ENCODE results near the gene BEGAIN.
A peak's percentile ranks its signal among the peaks of the same experiment; 100 is the strongest.

BEGAIN gene

GRCh38 chr14:100567009-100567876, 20.0 kb downstream of the BEGAIN start:
- DNase-seq: no peak

GRCh38 chr14:100566586-100566985, 20.6 kb downstream of the BEGAIN start:
- DNase-seq: no peak

- no peak for DNase-seq
Observed at GRCh38 chr14:100566119-100566518, 21.1 kb downstream of the BEGAIN start.

GRCh38 chr14:100565650-100566049, 21.6 kb downstream of the BEGAIN start:
- DNase-seq: no peak

- no peak for DNase-seq
Observed at GRCh38 chr14:100564512-100564911, 22.7 kb downstream of the BEGAIN start.

- no peak for DNase-seq
Observed at GRCh38 chr14:100562751-100563150, 24.5 kb downstream of the BEGAIN start.

GRCh38 chr14:100561005-100561404, 26.2 kb downstream of the BEGAIN start:
- DNase-seq: no peak

GRCh38 chr14:100560471-100560870, 26.7 kb downstream of the BEGAIN start:
- no peak for DNase-seq

- no peak for DNase-seq
Observed at GRCh38 chr14:100559455-100559854, 27.8 kb downstream of the BEGAIN start.

- no peak for DNase-seq
Observed at GRCh38 chr14:100558966-100559365, 28.3 kb downstream of the BEGAIN start.

GRCh38 chr14:100558226-100558625, 29.0 kb downstream of the BEGAIN start:
- DNase-seq: no peak

- no peak for DNase-seq
Observed at GRCh38 chr14:100557658-100558057, 29.6 kb downstream of the BEGAIN start.

- no peak for DNase-seq
Observed at GRCh38 chr14:100556936-100557505, 30.2 kb downstream of the BEGAIN start.

- DNase-seq: no peak
Observed at GRCh38 chr14:100556140-100556475, 31.1 kb downstream of the BEGAIN start.

- DNase-seq: no peak
Observed at GRCh38 chr14:100555436-100556139, 31.6 kb downstream of the BEGAIN start.

GRCh38 chr14:100554696-100555320, 32.4 kb downstream of the BEGAIN start:
- no peak for DNase-seq

- peak; percentile 10 for DNase-seq
Observed at GRCh38 chr14:100554082-100554677, 33.0 kb downstream of the BEGAIN start.

- no peak for DNase-seq
Observed at GRCh38 chr14:100553471-100553870, 33.7 kb downstream of the BEGAIN start.

- DNase-seq: no peak
Observed at GRCh38 chr14:100552524-100553125, 34.6 kb downstream of the BEGAIN start.

GRCh38 chr14:100551056-100551455, 36.2 kb downstream of the BEGAIN start:
- no peak for DNase-seq

- DNase-seq: no peak
Observed at GRCh38 chr14:100549834-100550625, 37.2 kb downstream of the BEGAIN start.

GRCh38 chr14:100548939-100549338, 38.3 kb downstream of the BEGAIN start:
- no peak for DNase-seq
